ENCODE measurements around the gene FBXO30.

The FBXO30 gene, protein sequence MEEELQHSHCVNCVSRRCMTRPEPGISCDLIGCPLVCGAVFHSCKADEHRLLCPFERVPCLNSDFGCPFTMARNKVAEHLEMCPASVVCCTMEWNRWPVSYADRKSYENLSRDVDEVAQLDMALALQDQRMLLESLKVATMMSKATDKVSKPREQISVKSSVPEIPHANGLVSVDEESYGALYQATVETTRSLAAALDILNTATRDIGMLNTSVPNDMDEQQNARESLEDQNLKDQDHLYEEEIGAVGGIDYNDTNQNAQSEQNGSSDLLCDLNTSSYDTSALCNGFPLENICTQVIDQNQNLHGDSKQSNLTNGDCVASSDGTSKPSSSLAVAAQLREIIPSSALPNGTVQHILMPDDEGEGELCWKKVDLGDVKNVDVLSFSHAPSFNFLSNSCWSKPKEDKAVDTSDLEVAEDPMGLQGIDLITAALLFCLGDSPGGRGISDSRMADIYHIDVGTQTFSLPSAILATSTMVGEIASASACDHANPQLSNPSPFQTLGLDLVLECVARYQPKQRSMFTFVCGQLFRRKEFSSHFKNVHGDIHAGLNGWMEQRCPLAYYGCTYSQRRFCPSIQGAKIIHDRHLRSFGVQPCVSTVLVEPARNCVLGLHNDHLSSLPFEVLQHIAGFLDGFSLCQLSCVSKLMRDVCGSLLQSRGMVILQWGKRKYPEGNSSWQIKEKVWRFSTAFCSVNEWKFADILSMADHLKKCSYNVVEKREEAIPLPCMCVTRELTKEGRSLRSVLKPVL

DNA sequence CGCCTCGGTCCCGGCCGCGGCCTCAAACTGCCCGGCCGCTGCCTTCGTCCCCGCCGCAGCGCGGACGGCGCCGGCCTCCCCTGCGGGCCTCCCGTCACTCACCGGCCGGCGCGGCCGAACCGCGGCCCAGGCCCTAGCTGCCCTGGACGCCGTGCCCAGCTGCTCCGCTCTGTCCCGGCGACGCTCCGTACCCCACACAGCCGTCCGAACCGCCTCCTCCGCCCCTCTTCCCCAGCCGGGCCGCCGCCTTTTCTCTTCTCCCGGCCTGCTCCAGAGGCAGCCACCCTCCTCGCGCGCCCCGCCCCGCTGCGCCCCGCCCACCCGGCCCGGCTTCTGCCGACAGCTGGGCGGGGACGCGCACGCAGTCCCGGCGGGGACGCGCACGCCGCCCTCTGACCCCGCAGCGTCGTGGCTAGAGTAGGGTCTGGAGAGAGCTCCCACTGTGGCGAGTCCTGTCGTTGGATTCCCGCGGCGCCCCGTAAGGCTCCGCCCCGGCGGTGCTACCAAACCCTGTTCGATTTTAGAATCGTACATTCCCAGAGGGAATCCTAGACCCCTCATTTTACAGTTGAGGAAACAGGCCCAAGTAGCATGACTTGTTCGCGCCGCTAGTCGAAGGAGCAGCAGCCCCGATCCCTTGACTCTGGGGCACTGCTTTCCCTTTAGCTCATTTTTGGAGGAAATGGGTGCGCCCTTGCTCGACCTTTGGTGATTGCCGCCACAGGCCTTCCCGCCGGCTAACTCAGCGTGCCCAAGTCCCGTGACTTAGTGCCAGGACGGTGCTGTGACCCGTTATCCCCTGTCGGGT lies at the start of gene FBXO30:
FBXO30 (minus strand) TSS at position 295 of the 808 bp plus-strand sequence. CDS start 8,390 bp downstream, outside the sequence.
- DNase-seq = peak; percentile 89

DNA sequence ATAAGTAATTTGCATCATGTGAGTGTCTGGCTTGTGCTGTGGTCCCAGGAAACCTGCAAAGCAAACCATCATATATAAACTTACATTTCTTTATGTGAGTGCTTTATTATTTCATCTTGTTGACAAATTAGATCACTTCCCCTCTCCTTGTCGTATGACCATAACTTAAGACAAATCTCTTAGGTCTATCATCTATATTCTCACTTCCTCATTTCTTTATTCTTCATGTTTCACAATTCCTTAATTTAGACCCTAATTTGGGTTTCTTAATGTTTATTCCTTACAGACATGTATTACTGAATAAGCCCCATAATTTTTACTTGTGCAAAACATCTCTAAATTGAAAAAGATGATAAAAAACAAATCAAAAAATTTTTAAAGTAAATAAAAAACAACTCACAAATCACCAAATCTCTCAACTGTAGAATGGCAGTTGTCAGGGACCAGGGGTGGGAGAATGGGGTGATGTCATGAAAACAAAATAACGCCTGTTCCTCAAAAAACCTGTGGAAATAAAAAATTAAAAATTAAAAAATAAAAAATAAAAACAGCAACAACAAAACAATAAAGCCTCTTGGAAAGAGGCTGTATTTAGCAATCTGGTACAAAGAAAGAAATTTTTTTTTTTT lies 49.5 kb upstream of the FBXO30 start:
- no peak for DNase-seq

DNA sequence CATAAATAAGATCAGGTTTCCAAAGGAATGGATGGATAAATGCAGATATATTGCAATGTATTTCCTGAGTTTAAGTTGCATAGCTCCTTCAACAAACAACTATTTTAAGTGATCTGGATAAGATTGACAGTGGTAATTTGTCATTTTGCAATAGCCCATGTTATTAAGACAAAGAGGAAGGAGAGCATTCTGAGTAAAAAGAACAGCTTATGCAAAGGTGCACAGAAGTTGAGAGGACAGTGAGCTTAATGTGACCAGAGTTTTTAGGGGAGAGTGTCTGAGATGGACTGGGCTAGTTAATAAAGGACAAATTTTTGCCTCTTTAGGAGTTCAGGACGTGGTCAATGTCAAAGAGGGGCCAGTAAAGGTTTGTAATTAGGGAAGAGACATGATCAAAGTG lies 48.8 kb upstream of the FBXO30 start:
- DNase-seq = no peak

DNA sequence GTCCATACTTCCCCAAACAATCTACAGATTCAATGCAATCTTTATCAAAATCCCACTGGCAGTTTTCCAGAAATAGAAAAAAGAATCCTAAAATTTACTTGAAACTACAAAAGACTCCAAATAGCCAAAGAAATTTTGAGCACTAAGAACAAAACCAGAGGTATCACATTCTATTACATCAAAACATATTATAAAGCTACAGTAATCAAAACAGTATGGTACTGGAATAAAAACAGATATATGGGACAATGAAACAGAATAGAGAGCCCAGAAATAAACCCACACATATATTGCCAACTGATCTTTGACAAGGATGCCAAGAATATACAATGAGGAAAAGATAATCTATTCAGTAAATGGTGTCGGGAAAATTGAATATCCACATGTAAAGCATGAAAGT lies 46.0 kb upstream of the FBXO30 start:
- no peak for DNase-seq

DNA sequence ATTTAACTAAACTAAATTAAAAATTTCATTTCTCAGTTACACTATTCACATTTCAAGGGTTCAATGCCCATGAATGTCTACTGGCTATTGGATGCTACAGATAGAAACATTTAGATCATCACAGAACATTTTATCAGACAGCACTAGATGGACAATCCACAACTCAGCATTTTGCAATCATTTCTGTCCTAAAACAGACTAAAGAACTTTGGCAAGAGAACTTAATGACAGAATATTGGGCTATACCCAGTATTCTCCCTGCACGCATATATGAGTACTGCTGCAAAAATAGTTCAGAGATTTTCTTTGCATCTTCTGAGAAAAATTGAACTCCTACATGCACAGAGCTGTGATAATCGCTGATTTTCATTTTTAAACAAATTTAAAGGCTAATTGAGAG lies 36.1 kb upstream of the FBXO30 start:
- no peak for DNase-seq

DNA sequence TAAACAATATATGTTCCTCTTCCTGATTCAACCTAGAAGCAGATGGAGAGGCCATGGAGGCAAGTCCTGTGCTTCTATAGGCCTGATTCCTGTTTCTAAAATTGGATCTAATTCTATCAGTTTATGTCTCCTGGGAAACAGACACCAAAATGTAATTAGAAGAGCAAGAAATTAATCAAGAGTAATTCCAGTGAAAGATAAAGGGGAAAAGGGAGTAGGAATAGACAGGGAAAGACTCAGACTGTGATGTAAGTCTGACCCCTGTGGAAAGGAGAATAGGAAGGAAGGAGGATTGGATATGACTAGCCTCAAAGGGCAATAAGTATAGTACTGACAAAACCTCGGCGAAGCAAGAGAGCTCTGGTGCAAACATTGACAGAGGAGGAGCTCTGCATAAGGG lies 33.9 kb upstream of the FBXO30 start:
- no peak for DNase-seq

DNA sequence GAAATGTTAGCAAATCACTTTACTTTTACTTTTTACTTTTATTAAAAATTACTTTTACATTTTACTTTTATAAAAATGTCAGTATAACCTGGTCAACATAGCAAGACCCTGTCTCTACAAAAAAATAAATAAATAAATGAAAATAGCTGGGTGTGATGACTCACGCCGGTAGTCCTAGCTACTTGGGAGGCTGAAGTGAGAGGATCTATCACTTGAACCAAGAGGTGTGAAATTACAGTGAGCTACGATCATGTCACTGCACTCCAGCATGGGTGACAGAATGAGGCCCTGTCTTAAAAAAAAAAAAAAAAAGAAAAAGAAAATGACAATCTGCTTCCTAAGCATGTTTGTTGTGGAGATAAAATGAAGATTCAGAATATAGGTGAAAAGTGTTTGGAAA lies 31.0 kb upstream of the FBXO30 start:
- no peak for DNase-seq

DNA sequence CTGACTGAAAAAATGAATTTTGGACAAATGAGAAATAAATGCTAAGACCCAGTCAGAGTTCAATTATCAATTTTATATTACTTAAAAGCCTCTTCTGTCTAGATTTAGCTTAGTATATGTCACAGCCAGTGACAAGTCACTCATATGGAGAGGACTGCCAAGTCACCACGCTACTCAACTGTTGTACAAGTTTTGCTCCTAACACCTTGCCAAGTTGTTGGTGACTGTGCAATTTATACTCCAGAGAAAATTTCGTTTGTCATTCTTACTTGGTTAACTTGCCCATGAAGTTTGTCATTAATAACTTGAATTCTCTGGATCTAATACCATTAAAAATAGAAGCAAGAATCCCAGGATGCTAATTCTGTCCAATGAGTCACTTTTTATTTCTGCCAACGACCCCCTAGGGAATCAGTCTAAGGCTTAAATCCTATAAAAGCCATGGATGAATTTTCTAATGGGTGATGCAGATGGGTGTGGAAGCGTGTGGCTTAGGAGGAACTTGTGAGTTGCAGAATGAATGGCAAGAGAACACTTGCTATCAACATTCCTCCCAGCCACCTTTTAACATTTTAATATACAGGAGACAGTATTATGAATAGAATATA lies 30.4 kb upstream of the FBXO30 start:
- DNase-seq = no peak

DNA sequence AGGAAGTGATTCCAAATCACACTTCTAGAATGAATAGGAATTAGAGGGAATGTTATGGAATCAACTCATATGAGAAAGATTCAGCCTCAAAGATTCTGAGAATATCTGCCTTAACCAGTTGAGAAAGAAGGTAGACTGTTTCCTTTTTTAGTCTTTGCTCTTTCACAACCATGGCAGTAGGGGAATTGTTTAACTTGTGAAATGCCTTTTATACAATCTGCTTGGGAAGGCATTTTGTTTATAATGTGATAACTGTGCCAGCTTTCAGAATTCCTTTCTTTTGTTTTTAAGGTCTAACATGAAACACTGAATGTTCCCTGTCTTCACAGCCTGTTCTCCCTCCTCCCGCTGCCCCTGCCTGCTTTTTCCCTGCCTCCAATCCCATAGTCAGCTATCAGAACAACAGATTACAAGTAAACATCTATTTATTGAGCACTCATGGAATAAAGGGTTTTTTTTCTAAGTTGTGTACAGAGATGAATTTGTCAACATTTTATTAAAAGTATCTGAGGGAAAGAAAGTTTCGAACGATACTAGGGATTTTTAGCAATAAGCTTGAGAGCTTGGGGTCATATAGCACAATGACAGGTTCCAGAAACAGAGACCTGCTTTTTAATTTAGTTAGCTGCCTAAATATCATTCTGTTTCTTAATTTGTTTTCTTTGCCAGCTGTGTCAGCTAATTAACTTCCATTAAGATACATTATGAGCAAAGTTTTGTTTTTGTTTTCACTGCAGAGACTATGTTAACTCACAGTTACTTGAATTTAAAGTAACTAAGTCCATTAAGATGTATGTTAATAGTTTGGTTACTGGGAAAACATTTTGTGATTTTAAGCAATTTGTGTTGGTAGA lies 28.3 kb upstream of the FBXO30 start:
- DNase-seq = no peak

DNA sequence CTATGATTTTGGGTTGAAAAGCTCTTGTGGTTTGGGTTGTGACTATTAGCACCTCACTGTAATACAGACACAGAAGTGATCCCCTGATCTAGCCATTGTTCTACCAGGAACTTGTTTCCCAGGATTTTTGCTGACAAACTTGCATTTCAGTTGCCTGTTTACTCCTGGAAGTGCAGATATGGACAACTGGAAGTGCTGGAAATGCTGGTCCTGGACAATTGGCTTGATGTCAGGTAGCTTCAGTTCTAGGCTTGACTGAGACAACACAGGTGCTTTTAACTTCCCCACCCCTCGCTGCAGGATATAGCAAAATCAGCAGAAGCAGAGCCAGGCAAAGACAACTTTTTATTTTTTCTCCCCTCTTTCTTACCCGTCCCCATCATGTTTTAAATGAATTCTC lies 27.1 kb upstream of the FBXO30 start:
- no peak for DNase-seq

DNA sequence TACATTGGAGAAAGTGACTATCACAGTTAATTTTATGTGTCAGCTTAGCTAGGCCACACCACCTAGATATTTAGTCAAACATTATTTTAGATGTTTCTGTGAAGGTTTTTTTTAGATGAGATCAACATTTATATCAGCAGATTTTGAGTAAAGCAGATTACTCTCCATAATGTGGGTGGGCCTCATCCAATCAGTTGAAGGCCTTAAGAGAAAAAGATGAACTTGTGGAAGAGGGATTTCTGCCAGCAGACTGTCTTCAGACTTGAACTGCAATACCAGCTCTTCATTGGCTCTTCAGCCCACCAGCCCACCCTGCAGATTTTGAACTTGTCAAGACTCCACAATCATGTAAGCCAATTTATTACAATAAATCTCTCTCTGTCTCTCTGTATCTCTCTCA lies 25.1 kb upstream of the FBXO30 start:
- DNase-seq = no peak

DNA sequence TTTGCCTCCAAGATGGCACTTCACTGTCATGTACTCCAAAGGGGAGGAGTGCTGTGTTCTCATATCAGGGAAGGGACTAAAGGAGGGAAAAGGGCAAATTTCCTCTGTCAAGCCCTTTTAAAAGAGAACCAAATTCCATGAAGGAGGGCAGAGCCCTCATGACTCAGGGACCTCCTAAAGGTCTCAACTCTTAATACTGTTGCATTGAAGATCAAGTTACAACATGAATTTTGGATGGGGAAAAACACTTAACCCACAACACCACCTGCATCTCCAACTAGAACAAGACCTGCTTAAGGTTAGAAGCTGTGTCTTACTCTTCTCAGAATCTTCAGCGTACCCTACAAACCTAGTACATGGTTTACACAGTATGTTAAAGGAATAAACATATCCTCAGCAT lies 23.7 kb upstream of the FBXO30 start:
- DNase-seq = no peak

DNA sequence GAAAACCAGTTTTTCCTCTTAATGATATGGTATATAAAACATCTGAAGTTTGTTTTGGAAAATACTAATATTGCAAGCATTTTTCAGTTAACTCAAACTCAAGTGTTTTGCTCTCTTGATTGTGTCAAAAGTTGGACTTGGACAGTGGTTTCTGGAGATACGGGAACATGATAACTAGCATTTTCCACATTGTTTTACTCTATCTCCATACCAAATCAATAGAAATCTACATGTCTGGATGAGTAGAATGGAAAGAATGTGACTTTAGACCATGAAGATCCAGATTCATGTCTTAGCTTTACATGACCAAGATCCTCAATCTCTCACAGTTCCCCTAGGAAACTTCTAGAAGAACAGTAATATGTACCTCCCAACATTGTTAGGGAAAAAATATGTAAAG lies 22.2 kb upstream of the FBXO30 start:
- no peak for DNase-seq

DNA sequence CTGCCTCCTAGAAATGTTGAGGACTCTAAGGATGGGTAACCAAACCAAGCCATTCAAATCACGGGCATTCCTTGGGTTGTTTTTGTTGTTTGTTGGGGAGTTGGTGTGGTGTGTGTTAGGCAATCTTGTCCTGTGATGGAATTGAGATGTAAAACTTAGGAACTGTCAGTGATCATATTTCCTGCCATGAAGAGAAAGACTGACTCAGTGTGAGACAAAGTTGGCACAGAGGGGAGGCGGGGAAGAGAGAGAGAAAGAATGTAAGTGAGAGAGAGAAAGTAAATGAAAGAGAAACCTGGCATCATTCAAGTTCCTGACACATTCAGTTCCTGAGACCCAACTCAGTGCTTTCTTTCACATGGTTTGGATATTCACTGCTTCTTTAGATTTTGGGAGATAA lies 21.6 kb upstream of the FBXO30 start:
- no peak for DNase-seq

DNA sequence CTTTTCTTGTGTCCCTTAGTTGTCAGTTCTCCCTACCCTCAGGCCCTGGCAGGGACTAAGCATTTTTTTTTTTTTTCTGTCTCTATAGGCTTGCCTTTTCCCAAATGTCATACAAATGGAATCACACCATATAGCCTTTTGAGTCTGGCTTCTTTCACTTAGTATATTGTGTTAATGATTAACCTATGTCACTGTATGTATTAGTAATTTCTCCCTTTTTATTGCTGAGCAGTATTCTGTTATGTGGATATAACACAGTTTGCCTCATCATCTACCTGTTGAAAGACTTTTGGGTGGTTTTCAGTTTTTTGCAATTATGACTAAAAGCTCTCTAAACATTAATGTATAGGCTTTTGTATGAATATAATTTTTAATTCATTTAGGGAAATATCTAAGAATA lies 16.0 kb upstream of the FBXO30 start:
- no peak for DNase-seq

DNA sequence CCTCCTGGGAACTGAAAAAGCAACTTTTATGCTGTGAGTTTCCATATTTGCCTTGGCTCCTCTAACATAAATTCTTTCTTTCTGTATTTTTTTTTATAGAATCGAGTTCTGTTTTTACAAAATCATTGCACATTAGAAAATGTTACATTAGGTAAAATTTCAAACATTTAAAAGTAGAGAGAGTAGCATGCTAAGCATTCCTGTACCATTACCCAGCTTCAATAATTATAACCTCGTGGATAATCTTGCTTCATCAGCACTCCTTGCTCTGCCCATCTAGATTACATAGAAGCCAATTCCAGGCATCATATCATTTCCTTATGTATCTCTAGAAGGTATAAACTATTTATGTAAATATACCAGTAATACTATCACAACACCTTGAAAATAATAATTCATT lies 15.4 kb upstream of the FBXO30 start:
- DNase-seq = no peak

DNA sequence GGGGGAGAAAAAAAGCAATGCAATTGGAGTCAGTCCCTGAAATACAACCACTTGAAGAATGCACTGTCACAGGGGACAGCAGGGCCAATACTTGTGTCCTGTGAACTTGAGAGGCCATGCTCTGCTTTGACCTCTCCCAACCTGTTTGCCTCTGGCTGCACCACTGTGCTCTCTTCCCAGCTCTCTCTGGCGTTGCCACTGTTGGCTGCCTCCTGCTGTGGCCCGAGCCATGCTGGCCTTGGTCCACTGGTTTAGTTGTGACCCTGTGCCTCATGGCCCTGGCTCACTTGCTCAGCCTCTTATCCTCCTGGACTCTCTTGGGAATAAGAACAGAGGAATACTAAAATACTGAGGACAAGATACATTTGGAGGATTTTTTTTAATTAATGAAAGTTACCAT lies 14.5 kb upstream of the FBXO30 start:
- DNase-seq = no peak

DNA sequence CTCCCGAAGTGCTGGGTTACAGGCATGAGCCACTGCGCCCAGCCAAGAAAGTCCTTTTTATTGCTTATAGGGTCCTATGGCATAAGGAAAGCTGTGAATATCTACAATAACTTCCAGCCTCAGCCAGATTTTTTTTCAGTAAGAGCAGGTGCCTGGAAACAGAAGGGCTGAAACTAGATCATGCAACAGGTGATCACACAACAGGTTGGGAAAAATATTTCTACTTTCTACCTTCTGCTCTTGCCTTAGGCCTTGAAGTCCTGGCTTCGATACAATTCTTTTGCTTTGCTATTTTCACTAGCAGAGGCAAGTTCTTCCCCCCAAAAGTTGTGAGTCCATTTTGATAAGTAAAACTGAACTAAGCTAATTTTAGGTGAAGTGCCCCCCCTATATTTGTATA lies 9.7 kb upstream of the FBXO30 start:
- DNase-seq = no peak

DNA sequence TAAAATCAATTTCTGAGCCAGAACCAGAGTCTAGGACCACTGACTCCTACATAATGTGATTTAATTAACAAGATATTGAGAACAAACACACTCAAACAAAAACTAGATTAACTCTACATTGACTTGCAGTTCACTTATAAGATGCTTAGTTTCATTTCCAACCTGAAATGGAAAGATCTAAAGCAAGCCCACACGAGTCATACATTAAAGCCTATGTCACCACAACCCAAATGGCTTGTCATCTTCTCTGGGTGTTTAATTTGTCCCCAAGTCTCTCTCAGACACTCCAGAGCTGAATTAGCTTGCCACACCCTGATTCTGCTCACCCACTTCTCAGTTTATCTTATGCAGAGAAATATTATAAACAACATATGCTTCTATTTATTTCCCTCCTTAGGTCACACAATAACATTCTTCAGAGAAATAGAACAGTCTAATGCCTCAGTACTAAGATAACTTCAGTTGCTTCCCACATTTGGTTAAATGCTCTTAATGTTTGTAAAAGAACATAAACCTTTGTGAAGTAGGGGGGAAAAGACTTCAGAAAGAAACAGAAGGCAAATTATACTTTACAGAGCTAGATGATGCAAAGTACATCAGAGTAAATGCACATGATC lies 8.8 kb upstream of the FBXO30 start:
- DNase-seq = no peak

DNA sequence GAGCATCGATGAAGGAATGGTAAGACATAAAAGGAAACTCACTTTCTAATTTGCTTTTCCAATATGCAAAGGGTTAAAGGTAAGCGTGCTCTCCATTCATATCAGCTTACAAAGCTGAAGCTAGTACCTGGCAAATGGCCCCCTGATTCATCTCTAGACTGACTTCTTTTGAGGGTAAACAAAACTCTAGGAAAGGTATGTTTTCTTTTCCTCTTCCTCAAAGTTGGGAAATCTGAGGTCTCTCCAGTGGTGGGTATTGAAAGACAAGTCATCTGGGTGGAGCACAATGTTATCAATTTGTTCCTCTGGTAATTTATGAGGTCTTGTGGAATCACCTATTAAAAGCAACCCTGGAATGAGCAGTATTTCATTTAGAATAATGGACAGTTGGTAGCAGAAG lies 7.9 kb upstream of the FBXO30 start:
- DNase-seq = no peak

DNA sequence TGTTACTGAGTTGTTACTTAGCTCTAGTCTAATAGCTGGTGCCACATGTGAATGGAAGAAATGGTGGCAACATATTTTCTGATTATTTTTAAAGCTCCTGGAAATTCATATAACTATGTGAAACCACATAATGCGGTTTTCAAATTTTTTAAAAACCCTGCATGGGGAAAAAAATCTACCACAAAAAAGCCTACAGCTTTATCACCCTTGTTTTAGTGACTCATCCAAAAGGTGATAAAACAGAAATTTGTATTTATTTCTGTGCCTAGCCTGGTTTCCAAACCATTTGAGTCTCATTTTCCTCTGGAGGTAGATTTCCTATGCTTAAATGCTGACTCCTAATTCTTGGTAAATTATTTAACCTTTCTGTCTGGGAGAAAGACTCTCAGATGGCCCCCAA lies 5.4 kb upstream of the FBXO30 start:
- no peak for DNase-seq

Data from activated naive CD4-positive, alpha-beta T cell treated with Interleukin-2 at 50 U/mL for 16 hours (primary cell).